Thymus (tissue), 11 donors: Measurements from ENCODE around the gene HHIPL1. TPM values are rescaled to one million over a fixed set of nuclear protein-coding genes. Genes with fewer than 3 reads are reported as not detected.

Source experiments
- DNase-seq, 9 donors: peaks; one replicate each; pipeline ENCODE4 v3.0.0-alpha.2; 2013; ENCODE audit warnings: low spot score in 9 of 9, low read depth in 6 of 9, missing footprints in 1 of 9
- H3K27ac ChIP-seq, 2 donors: one replicate each; pipeline ENCODE4 v1.5.1; 2013; ENCODE audit warnings: control low read depth in 1 of 2, low read depth in 1 of 2, low read length in 1 of 2, mild to moderate bottlenecking in 1 of 2, moderate library complexity in 1 of 2
- H3K27me3 ChIP-seq, 2 donors: one replicate each; pipeline ENCODE4 v1.5.1; 2013; ENCODE audit warnings: low read length in 1 of 2; ENCODE audit not compliant: control insufficient read depth in 2 of 2, insufficient read depth in 1 of 2
- H3K36me3 ChIP-seq, 2 donors: one replicate each; pipeline ENCODE4 v1.5.1; 2013; ENCODE audit warnings: low read length in 1 of 2, mild to moderate bottlenecking in 1 of 2, moderate library complexity in 1 of 2; ENCODE audit not compliant: control insufficient read depth in 2 of 2, insufficient read depth in 2 of 2
- H3K4me1 ChIP-seq, 2 donors: one replicate each; pipeline ENCODE4 v1.5.1; 2013; ENCODE audit warnings: low read length in 2 of 2; ENCODE audit not compliant: control insufficient read depth in 2 of 2, insufficient read depth in 2 of 2
- H3K4me3 ChIP-seq, 2 donors: one replicate each; pipeline ENCODE4 v1.5.1; 2013; ENCODE audit warnings: low read length in 2 of 2, control low read depth in 1 of 2, mild to moderate bottlenecking in 1 of 2
- H3K9me3 ChIP-seq, 2 donors: one replicate each; pipeline ENCODE4 v1.5.1; 2013; ENCODE audit warnings: low read length in 1 of 2, mild to moderate bottlenecking in 1 of 2; ENCODE audit not compliant: control insufficient read depth in 2 of 2, insufficient read depth in 1 of 2
- WGBS: extraction: QIAGEN DNeasy Blood & Tissue Kit; methylation state at CpG from one replicate; pipeline ENCODE4 v1.1.7; 2013; 5-methylcytosine and 5-hydroxymethylcytosine counted together
- polyA plus RNA-seq: library from polyadenylated mRNA; stranded (reverse); fragments of 200-250 nt; gene quantifications from one replicate; pipeline ENCODE4 v1.2.3, GENCODE V29; 2013
- total RNA-seq: library from RNA; stranded (reverse); fragments of 120-200 nt; gene quantifications from one replicate; pipeline ENCODE4 v1.2.4, GENCODE V29; 2013
- donor health status: healthy.

Gene HHIPL1
- total and polyA plus RNA-seq, 2 donors: 0.23 to 0.33 TPM

DNA sequence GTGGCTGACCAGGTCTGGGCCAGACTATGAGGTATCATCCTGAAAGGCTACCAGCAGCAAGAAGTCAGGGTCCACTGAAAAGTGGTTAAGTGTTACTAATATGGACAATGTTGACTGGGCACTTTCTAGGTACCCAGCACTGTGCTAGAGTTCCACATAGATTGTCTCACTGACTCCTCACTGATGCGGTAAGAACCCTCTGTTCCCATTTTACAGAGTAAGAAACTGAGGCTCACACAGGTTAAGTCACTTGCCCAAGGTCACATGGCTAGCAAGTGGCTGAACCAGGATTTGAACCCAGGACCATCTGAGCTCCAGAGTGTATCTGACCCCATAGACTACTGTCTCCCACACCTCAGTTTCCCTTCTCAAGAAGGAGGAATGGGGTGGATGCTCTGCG is 36.3 kb upstream of the HHIPL1 start:
- peaks cover 0 to 28% of the 10 kb centered on the region in 2 donors for H3K27me3 ChIP-seq
- 99% methylated on average over 2 of the region's 2 CpGs for WGBS

GRCh38 chr14:99609245-99610170 is 35.4 kb upstream of the HHIPL1 start:
- 82% methylated on average over 10 of the region's 10 CpGs for WGBS
- Histone ChIP-seq H3K27me3 (peaks cover 0 to 29% of the 10 kb centered on the region in 2 donors), H3K27ac (no peak overlapping the region), H3K4me1 (peaks cover 9 to 14% of the 10 kb centered on the region in 2 donors), H3K36me3 (peaks cover 0 to 4% of the 10 kb centered on the region in 2 donors), H3K9me3 (peaks cover 0 to 9% of the 10 kb centered on the region in 2 donors), H3K4me3 (no peak overlapping the region)
- DNase-seq: no peak

More for the DNA sequence above, 36.3 kb upstream of the HHIPL1 start:
- Histone ChIP-seq H3K4me3 (no peak overlapping the region), H3K9me3 (peaks cover 0 to 9% of the 10 kb centered on the region in 2 donors), H3K27ac (no peak overlapping the region), H3K4me1 (peaks cover 9 to 14% of the 10 kb centered on the region in 2 donors), H3K36me3 (peaks cover 0 to 4% of the 10 kb centered on the region in 2 donors)
- DNase-seq: no peak

DNA sequence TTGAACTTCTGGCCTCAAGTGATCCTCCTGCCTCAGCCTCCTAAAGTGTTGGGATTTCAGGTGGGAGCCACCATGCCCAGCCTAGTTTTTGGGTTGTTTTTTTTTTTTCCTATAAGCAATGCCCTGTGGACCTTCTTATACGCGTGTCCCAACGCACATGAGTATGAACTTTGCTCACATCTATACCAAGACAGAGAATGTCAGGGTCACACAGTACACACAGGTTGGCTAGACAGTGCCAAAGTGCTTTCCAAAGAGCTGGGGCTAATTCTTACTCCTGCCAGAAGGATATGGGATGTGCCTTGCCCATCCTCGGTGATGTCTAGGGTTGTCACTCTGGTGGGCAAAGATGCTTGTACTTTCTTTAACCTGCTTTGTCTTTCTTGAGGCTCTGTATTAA is 33.3 kb upstream of the HHIPL1 start:
- Histone ChIP-seq H3K4me3 (no peak overlapping the region), H3K4me1 (no peaks in the 10 kb centered on the region), H3K36me3 (peaks cover 0 to 4% of the 10 kb centered on the region in 2 donors), H3K27me3 (peaks cover 5 to 22% of the 10 kb centered on the region in 2 donors), H3K27ac (no peak overlapping the region), H3K9me3 (no peaks in the 10 kb centered on the region)
- 100% methylated on average over 4 of the region's 4 CpGs for WGBS
- DNase-seq: no peak

DNA sequence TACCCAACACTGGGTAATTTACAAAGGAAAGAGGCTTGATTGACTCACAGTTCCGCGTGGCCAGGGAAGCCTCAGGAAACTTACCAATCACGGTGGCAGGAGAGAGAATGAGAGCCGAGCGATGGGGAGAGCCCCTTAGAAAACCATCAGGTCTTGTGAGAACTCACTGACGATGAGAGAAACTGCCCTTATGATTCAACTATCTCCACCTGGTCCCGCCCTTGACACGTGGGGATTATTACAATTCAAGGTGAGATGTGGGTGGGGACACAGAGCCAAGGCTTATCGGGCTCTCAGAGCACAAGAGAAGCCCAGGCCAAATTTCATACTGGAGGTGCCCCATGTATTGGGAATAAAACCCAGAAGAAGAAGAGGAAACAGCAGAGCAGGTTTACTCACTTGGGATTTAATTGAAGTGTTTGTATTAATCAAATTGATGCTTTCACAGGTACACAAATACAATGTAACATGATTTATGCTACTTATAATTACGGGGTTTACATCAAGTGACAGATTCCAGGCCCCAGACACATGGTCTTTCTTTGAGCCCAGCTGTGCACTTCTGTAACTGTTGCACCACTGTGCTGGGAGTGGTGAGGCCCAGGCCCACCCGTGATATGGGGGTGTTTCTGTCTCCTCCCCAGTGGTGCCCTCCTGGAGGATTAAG is 32.7 kb upstream of the HHIPL1 start:
- no peaks in the 10 kb centered on the region for H3K9me3 ChIP-seq
- peaks cover 5 to 25% of the 10 kb centered on the region in 2 donors for H3K27me3 ChIP-seq
- H3K4me3 ChIP-seq: no peak overlapping the region
- no peak for DNase-seq
- H3K27ac ChIP-seq: no peak overlapping the region
- H3K4me1 ChIP-seq: no peaks in the 10 kb centered on the region
- WGBS: 86% methylated on average over 11 of the region's 11 CpGs
- peaks cover 0 to 1% of the 10 kb centered on the region in 2 donors for H3K36me3 ChIP-seq

DNA sequence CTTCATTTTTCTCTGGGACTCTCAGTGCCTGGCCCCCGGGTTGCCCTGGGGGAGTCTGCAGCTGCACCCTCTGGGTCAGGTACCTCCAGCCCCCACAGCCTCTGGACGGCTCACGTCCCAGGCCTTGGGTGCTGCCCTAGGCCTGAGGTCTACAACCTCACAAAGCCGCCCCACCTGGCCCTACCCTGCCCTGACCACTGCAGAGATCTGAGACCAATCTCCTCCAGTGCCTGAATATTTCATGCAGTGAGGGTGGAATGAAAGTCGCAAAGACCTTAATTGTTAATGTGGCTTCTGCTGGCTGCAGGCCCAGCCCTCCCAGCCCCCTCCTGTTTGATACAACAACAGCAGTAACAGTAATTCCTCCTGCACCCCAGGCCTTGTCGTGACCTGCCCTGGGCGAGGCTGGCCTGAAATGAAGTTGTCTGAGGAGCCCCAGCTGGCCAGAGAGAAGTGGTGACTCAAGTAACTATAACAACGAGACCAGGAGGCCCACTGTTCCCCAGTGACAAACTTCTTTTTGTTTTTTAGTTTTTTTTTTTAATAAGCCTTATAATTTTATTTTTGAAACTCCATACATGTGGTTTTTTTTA is 32.1 kb upstream of the HHIPL1 start:
- DNase-seq: no peak
- Histone ChIP-seq H3K27me3 (peaks cover 5 to 29% of the 10 kb centered on the region in 2 donors), H3K4me3 (no peak overlapping the region), H3K27ac (no peak overlapping the region), H3K9me3 (no peaks in the 10 kb centered on the region), H3K4me1 (no peaks in the 10 kb centered on the region), H3K36me3 (no peaks in the 10 kb centered on the region)
- 93% methylated on average over 8 of the region's 8 CpGs for WGBS

- Histone ChIP-seq H3K27me3 (peaks cover 5 to 52% of the 10 kb centered on the region in 2 donors), H3K4me1 (no peaks in the 10 kb centered on the region), H3K36me3 (no peaks in the 10 kb centered on the region), H3K9me3 (no peaks in the 10 kb centered on the region), H3K4me3 (no peak overlapping the region), H3K27ac (no peak overlapping the region)
- DNase-seq: no peak
- WGBS: 69% methylated on average over 7 of the region's 7 CpGs
Observed at GRCh38 chr14:99615497-99616157, 29.3 kb upstream of the HHIPL1 start.

- H3K27ac ChIP-seq: no peak overlapping the region
- 67% methylated on average over 16 of the region's 16 CpGs for WGBS
- no peak overlapping the region for H3K4me3 ChIP-seq
- no peaks in the 10 kb centered on the region for H3K36me3 ChIP-seq
- no peaks in the 10 kb centered on the region for H3K4me1 ChIP-seq
- H3K9me3 ChIP-seq: no peaks in the 10 kb centered on the region
- H3K27me3 ChIP-seq: peaks cover 5 to 58% of the 10 kb centered on the region in 2 donors
- DNase-seq: no peak
Observed at GRCh38 chr14:99616832-99617800, 27.8 kb upstream of the HHIPL1 start.
